Measurements from ENCODE around the gene SCO2.
A peak's percentile ranks its signal among the peaks of the same experiment; 100 is the strongest.

DNA sequence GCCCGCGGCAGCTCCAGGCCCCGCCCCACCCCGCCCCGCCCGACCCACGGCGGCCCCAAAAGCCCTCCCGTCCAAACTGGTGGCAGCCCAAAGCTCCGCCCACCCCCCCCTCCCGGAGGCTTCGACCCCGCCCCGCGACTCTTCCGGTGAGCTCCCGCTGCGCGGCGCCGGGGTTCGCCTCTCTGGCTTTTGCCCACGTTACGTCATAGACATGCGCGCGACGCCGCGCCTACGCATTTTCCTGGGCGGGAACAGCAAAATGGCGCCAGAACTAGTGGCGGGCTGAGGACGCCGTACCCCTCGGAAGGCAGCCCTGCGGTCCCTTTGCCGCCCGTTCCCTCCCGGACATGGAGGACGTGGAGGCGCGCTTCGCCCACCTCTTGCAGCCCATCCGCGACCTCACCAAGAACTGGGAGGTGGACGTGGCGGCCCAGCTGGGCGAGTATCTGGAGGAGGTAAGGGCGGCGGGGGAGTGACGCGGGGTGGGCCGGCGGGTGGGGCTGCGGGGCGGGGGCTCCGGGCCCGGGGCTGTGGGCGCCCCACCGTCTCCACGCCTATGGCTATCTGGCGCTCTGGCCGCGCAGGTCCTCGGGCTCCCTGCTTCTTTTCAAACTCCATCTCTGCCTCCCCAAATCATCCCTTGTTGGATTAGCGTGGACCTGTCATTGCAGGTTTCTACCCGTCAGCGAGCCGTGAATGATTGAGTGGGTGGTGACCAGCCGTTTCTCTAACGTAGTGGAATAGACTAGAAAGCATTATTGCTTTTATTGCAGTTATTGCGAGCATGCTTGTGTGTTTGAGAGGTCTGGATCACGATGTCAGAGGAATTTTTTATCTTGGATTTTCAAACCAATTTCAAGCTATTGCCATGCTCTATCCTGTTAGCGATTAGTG lies 17.2 kb downstream of the SCO2 start, which contains the start of gene NCAPH2:
- TF ChIP-seq CTCF (IDR thresholded peaks at IDR 0.05; ENCODE audit: borderline replicate concordance, extremely low read depth, low read length, poor library complexity, severe bottlenecking), result peak; percentile 9
- no peak for TF ChIP-seq EZH2 (IDR thresholded peaks at IDR 0.05; ENCODE audit: borderline replicate concordance, low read depth, low read length, severe bottlenecking)

All from DND-41 (cell line).